ACC112 (cell line): Measurements from ENCODE around the gene FLNC.

Experiments used
- H2AFZ ChIP-seq: fragments of 200-600 bp; sonication (generic); one replicate; pipeline ENCODE4 v1.6.0; 2017; ENCODE audit warnings: antibody characterized with exemption, low read length; ENCODE audit not compliant: unreplicated experiment
- H3K27ac ChIP-seq: fragments of 200-600 bp; sonication (generic); 2 replicates; pipeline ENCODE4 v1.5.1; 2014; ENCODE audit warnings: low read depth, mild to moderate bottlenecking, antibody characterized with exemption, low read length, moderate library complexity
- H3K27me3 ChIP-seq: fragments of 200-600 bp; sonication (generic); 2 replicates; pipeline ENCODE4 v1.6.1; 2014; ENCODE audit warnings: mild to moderate bottlenecking, antibody characterized with exemption, low read length, moderate library complexity, mixed read lengths; ENCODE audit not compliant: insufficient read depth
- H3K36me3 ChIP-seq: fragments of 200-600 bp; sonication (generic); 2 replicates; pipeline ENCODE4 v1.6.1; 2016; ENCODE audit warnings: mild to moderate bottlenecking, antibody characterized with exemption, low read length, moderate library complexity, mixed read lengths; ENCODE audit not compliant: insufficient read depth
- H3K4me1 ChIP-seq: fragments of 200-600 bp; sonication (generic); one replicate; pipeline ENCODE4 v1.6.1; 2016; ENCODE audit warnings: low read length, mixed read lengths; ENCODE audit not compliant: insufficient read depth, unreplicated experiment, control insufficient read depth
- H3K4me3 ChIP-seq: fragments of 200-600 bp; sonication (generic); 2 replicates; pipeline ENCODE4 v1.5.1; 2014; ENCODE audit warnings: mild to moderate bottlenecking, low read depth, low read length
- H3K79me2 ChIP-seq: fragments of 200-600 bp; sonication (generic); one replicate; pipeline ENCODE4 v1.6.0; 2016; ENCODE audit warnings: low read length; ENCODE audit not compliant: control insufficient read depth, unreplicated experiment, insufficient read depth

The FLNC gene

GRCh38 chr7:128867842-128868623 lies 37.8 kb downstream of the FLNC start:
- Histone ChIP-seq H3K79me2 (peaks cover 8% of the 10 kb centered on the region), H2AFZ (no peak overlapping the region), H3K27ac (no peak overlapping the region), H3K4me1 (peaks cover 3% of the 10 kb centered on the region), H3K4me3 (no peak overlapping the region), H3K27me3 (peaks cover 10% of the 10 kb centered on the region), H3K36me3 (no peaks in the 10 kb centered on the region; the same call in 1 of the 2 replicates)

DNA sequence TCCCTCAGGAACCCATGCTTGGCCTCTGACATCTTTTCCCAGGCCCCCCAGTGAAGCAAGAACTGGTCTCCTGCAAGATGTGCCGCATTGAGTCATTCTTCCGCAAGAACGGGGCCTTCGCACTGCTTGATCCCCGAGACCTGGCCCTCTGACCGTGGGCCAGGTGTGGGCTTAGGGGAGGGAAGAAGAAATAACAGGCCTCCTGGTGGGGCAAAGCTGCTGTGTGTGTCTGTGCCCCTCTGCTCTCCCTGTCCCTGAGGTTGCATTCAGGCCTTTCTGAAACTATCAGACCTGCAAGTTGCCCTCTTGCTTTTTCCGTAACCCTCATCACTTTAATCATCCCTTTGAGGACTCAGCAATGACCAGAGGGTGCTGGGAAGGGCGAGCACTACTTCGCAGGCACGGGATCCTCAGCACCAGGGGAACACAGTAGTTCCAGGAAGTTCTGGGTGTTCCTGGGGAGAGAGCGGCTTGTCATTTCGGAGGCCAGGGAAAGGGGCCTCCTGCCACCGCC lies 38.5 kb downstream of the FLNC start:
- H3K4me3 ChIP-seq = no peak overlapping the region
- H3K27me3 ChIP-seq = peaks cover 10% of the 10 kb centered on the region
- peaks cover 2% of the 10 kb centered on the region for H3K79me2 ChIP-seq
- H3K36me3 ChIP-seq = no peaks in the 10 kb centered on the region; the same call in 1 of the 2 replicates
- H3K4me1 ChIP-seq = peaks cover 3% of the 10 kb centered on the region
- no peak overlapping the region for H2AFZ ChIP-seq
- H3K27ac ChIP-seq = no peak overlapping the region

DNA sequence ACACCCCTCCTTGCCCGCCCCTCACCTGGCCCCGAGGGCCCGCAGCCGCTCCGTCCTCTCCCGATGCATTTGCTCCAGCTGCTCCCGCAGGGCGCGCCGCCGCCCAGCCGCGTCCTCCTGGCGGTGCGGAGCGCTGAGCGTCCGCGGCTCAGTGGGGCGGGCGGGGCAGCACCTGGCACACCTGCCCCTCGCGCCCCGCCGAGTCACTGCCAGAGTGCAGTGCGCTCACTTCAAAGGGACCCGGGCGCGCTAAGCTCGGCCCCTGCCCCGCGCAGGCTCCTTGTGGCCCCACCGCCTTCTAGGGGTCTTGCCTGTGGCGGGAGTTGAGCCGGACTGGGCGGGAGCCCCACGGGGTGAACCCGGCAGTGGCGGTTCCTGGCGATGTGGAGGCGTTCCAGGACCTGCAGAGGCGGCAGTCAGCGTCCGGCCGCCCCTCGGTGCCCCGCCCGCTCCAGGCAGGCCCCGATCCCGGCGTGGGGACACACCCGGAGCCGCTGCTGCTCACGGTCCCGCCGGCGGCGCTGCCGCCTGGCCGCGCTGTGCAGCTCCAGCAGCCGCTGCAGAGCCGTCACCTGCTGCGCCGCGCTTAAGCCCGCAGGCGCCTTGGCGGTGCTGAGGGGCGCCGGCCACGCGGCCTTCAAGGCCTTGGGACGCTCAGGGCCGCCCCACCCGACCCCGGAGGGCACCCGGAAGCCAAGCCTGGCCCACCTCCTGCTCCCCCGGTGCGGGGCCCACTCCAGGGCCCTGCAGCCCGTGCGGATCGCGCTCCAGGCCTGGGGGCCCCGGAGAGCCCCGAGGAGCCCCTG lies 39.1 kb downstream of the FLNC start:
- Histone ChIP-seq H3K27ac (no peak overlapping the region), H2AFZ (no peak overlapping the region), H3K27me3 (peaks cover 10% of the 10 kb centered on the region), H3K79me2 (no peaks in the 10 kb centered on the region), H3K36me3 (no peaks in the 10 kb centered on the region; the same call in 1 of the 2 replicates), H3K4me3 (peak overlapping the region; percentile 70), H3K4me1 (peaks cover 3% of the 10 kb centered on the region)

- peaks cover 3% of the 10 kb centered on the region for H3K4me1 ChIP-seq
- H3K27ac ChIP-seq = no peak overlapping the region
- no peaks in the 10 kb centered on the region for H3K79me2 ChIP-seq
- no peak overlapping the region for H2AFZ ChIP-seq
- H3K4me3 ChIP-seq = peak overlapping the region; percentile 70
- H3K36me3 ChIP-seq = no peaks in the 10 kb centered on the region; the same call in 1 of the 2 replicates
- H3K27me3 ChIP-seq = peaks cover 10% of the 10 kb centered on the region
These were observed 39.7 kb downstream of the FLNC start for GRCh38 chr7:128869944-128870285.

GRCh38 chr7:128871050-128871449 lies 40.8 kb downstream of the FLNC start:
- no peak overlapping the region for H2AFZ ChIP-seq
- H3K4me3 ChIP-seq = no peak overlapping the region
- H3K4me1 ChIP-seq = peaks cover 3% of the 10 kb centered on the region
- H3K79me2 ChIP-seq = no peaks in the 10 kb centered on the region
- peaks cover 10% of the 10 kb centered on the region for H3K27me3 ChIP-seq
- H3K36me3 ChIP-seq = no peaks in the 10 kb centered on the region
- H3K27ac ChIP-seq = no peak overlapping the region

DNA sequence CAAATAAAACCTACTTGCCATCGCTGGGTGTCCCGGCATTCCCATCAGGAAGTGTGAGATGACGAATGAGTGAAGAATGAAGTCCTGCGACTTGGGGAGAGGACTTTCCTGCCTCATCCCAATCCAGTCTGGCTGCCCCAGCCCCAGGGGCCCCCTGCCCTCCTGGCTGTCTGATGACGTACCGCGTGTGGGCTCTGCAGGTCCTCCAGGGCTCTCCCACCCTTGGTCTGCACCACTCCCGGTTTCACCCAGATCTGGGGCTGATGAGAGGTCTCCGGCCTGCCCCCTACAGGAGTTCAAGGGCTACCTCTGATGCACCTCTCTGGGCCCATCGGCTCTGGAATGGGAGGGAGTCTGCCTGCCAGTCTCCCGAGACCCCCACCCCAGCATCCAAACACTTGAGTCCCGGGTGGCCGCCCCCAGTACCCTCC lies 42.2 kb downstream of the FLNC start:
- no peak overlapping the region for H2AFZ ChIP-seq
- peaks cover 3% of the 10 kb centered on the region for H3K4me1 ChIP-seq
- H3K4me3 ChIP-seq = no peak overlapping the region
- H3K27me3 ChIP-seq = peaks cover 10% of the 10 kb centered on the region
- H3K36me3 ChIP-seq = no peaks in the 10 kb centered on the region
- no peak overlapping the region for H3K27ac ChIP-seq
- no peaks in the 10 kb centered on the region for H3K79me2 ChIP-seq

DNA sequence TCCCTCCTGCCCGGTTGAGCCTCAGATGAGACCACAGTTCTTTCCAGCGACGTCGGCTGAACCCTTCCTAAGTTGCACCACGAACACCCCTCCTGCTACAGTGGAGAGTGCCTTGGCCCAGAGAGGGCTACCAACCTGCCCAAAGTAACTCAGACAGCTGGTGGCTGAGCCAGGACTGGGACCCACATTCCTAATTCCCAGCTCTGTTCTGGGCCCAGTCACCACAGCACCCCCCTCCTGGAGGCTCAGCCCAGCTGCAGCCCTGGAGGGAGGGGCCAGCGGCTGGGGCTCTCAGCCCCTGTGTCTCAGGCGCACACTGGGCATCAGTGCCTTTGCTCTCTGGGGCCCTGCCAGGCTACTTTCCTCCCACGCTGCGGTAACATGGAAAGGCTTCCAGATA lies 43.0 kb downstream of the FLNC start:
- H3K36me3 ChIP-seq = no peaks in the 10 kb centered on the region
- peaks cover 3% of the 10 kb centered on the region for H3K4me1 ChIP-seq
- no peak overlapping the region for H2AFZ ChIP-seq
- peaks cover 10% of the 10 kb centered on the region for H3K27me3 ChIP-seq
- no peaks in the 10 kb centered on the region for H3K79me2 ChIP-seq
- no peak overlapping the region for H3K27ac ChIP-seq
- H3K4me3 ChIP-seq = no peak overlapping the region

DNA sequence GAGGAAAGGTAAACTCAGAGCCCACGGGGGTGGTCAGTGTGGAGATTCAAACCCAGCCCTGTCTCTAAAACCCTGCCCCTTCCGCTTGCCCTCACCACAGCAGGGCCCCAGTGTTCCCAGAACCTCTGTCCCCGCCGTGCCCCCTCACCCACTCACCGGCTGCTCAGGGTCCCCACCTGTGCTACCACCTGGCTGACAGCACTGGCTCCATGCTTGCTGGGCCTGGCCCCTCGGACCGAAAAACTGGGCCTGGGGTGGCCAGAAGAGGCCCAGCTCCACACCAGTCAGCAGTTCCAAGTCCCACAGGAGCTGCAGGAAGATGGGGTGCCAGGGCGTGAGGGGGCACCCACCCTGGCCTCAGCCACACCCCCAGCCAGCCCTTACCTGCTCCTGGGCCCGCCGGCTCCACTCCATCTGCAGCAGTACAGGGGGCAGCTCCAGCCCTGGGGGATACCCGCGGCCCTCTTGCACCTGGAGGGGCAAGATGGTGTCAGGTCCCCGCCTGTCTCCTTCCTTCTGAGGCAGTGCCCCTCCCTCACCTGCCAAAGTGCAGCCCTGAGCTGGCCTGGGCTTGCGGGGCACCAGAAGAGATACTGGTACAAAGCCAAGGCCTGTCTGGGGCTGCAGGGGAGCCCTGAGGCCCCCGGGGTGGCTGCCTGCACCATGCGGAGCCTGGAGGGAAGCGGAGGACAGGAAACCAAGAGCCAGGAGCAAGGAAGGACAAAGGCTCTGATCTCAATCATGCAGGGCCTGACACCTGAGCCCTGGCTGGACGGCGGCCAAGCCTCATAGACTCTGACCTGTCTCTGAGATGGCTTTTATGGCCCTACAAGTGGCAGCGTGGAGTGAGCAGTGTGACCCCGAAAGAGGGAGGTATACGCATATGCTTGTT lies 44.2 kb downstream of the FLNC start:
- no peak overlapping the region for H3K4me3 ChIP-seq
- H2AFZ ChIP-seq = no peak overlapping the region
- no peak overlapping the region for H3K27ac ChIP-seq
- no peaks in the 10 kb centered on the region for H3K79me2 ChIP-seq
- H3K36me3 ChIP-seq = no peaks in the 10 kb centered on the region
- peaks cover 10% of the 10 kb centered on the region for H3K27me3 ChIP-seq
- H3K4me1 ChIP-seq = no peaks in the 10 kb centered on the region

GRCh38 chr7:128875523-128875948 lies 45.3 kb downstream of the FLNC start:
- H3K4me1 ChIP-seq = no peaks in the 10 kb centered on the region
- H3K4me3 ChIP-seq = no peak overlapping the region
- no peak overlapping the region for H2AFZ ChIP-seq
- no peaks in the 10 kb centered on the region for H3K36me3 ChIP-seq
- H3K27me3 ChIP-seq = no peaks in the 10 kb centered on the region
- H3K27ac ChIP-seq = no peak overlapping the region
- no peaks in the 10 kb centered on the region for H3K79me2 ChIP-seq

- H2AFZ ChIP-seq = no peak overlapping the region
- no peak overlapping the region for H3K4me3 ChIP-seq
- no peaks in the 10 kb centered on the region for H3K36me3 ChIP-seq
- H3K79me2 ChIP-seq = no peaks in the 10 kb centered on the region
- H3K27me3 ChIP-seq = no peaks in the 10 kb centered on the region
- no peaks in the 10 kb centered on the region for H3K4me1 ChIP-seq
- no peak overlapping the region for H3K27ac ChIP-seq
These were observed 45.9 kb downstream of the FLNC start for GRCh38 chr7:128876127-128876526.
